Gastroesophageal sphincter (tissue), 4 donors: ENCODE data around the gene TMEM178B. TPM values are rescaled to one million over a fixed set of nuclear protein-coding genes. Genes with fewer than 3 reads are reported as not detected.

Experiments
- ATAC-seq: fragments of 150-250 bp; one replicate; pipeline ENCODE4 v1.9.1; 2016; ENCODE audit warnings: mild to moderate bottlenecking, moderate library complexity
- H3K27ac ChIP-seq, 4 donors: fragments of 200-600 bp; sonication (generic) in 3 of 4; 1 replicate in 3 of 4; 2 replicates in 1 of 4; pipeline ENCODE4 v1.5.1; 2016 to 2019
- H3K27me3 ChIP-seq: fragments of 200-600 bp; sonication (generic); one replicate; pipeline ENCODE4 v1.5.1; 2019
- H3K36me3 ChIP-seq, 2 donors: fragments of 200-600 bp; sonication (generic); one replicate each; pipeline ENCODE4 v1.5.1; 2019; ENCODE audit warnings: control low read depth in 1 of 2
- H3K4me1 ChIP-seq, 3 donors: fragments of 200-600 bp; sonication (generic); 1 replicate in 2 of 3; 2 replicates in 1 of 3; pipeline ENCODE4 v1.5.1; 2016 to 2019; ENCODE audit warnings: control low read depth in 2 of 3
- H3K4me3 ChIP-seq, 2 donors: fragments of 200-600 bp; sonication (generic); one replicate each; pipeline ENCODE4 v1.5.1; 2019; ENCODE audit warnings: mild to moderate bottlenecking in 1 of 2, moderate library complexity in 1 of 2
- H3K9me3 ChIP-seq, 3 donors: fragments of 200-600 bp; sonication (generic); one replicate each; pipeline ENCODE4 v1.5.1; 2017 to 2019; ENCODE audit warnings: control low read depth in 2 of 3
- EP300 ChIP-seq: sonication (generic); formaldehyde crosslinking; IDR thresholded peaks from one replicate; pipeline ENCODE4 v1.6.1; 2017; ENCODE audit warnings: antibody characterized with exemption, mild to moderate bottlenecking
- POLR2A ChIP-seq, 2 donors: fragments of 450-650 bp; IDR thresholded peaks; one replicate each; pipeline ENCODE4 v1.6.1; 2017; ENCODE audit warnings: antibody characterized with exemption in 2 of 2, mild to moderate bottlenecking in 2 of 2, moderate library complexity in 1 of 2
- POLR2AphosphoS5 ChIP-seq: sonication (generic); formaldehyde crosslinking; IDR thresholded peaks from one replicate; pipeline ENCODE4 v1.6.1; 2017; ENCODE audit warnings: antibody characterized with exemption
- WGBS, 2 donors: methylation state at CpG; one replicate each; pipeline ENCODE4 v1.1.5; 2018; ENCODE audit warnings: low coverage in 1 of 2; 5-methylcytosine and 5-hydroxymethylcytosine counted together
- total RNA-seq, 4 donors: library from RNA; depleted of rRNA; stranded (reverse); fragments of >200 nt; gene quantifications; one replicate each; pipeline ENCODE4 v1.1.0, GENCODE V29; 2016
- TF ChIP-seq, protein P1 (sequence below), 4 experiments: fragments of 200-600 bp in 2 of 4; fragments of 450-650 bp in 2 of 4; sonication (generic) in 1 of 4; IDR thresholded peaks; one replicate each; pipeline ENCODE4 v1.5.1; 2017 to 2019; ENCODE audit warnings: antibody characterized with exemption in 4 of 4, mild to moderate bottlenecking in 2 of 4, moderate library complexity in 2 of 4

The TMEM178B gene
- total RNA-seq, 4 donors from 2014 or later, result 0.62 to 1.4 (median 1.0) TPM

DNA sequence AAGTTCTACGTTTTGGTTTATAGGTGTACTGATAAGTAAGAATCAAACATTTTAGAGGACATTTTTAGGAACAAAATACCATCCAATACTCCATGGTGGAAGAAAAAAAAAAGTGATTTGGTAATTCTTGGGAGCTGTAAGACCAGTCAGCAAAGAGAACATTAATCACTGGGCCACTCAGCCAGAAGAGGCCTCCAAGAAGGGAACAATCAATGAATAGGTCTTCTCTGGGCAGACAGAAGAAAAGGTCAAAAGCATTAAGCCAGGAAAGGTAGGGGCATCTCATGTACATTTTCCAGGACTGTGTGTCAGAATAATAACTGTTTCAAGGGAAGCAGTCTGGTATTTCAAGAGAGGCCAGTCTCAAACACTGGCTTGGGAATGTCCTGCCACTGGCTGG, 286.9 kb downstream of the TMEM178B start:
- H3K27me3 ChIP-seq, result no peaks in the 10 kb centered on the region
- ATAC-seq, result no peak
- H3K9me3 ChIP-seq, result no peaks in the 10 kb centered on the region
- H3K4me1 ChIP-seq, result peaks cover 0 to 27% (median 7%) of the 10 kb centered on the region in 3 donors
- H3K4me3 ChIP-seq, result no peak overlapping the region
- H3K27ac ChIP-seq, result no peak overlapping the region
- WGBS, 2 donors, result 35 to 67% methylated on average over 1 of the region's 1 CpG
- no peak for TF ChIP-seq POLR2AphosphoS5
- TF ChIP-seq, protein P1, sequence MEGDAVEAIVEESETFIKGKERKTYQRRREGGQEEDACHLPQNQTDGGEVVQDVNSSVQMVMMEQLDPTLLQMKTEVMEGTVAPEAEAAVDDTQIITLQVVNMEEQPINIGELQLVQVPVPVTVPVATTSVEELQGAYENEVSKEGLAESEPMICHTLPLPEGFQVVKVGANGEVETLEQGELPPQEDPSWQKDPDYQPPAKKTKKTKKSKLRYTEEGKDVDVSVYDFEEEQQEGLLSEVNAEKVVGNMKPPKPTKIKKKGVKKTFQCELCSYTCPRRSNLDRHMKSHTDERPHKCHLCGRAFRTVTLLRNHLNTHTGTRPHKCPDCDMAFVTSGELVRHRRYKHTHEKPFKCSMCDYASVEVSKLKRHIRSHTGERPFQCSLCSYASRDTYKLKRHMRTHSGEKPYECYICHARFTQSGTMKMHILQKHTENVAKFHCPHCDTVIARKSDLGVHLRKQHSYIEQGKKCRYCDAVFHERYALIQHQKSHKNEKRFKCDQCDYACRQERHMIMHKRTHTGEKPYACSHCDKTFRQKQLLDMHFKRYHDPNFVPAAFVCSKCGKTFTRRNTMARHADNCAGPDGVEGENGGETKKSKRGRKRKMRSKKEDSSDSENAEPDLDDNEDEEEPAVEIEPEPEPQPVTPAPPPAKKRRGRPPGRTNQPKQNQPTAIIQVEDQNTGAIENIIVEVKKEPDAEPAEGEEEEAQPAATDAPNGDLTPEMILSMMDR (IDR thresholded peaks at IDR 0.05), result no peak
- H3K36me3 ChIP-seq, result no peaks in the 10 kb centered on the region

DNA sequence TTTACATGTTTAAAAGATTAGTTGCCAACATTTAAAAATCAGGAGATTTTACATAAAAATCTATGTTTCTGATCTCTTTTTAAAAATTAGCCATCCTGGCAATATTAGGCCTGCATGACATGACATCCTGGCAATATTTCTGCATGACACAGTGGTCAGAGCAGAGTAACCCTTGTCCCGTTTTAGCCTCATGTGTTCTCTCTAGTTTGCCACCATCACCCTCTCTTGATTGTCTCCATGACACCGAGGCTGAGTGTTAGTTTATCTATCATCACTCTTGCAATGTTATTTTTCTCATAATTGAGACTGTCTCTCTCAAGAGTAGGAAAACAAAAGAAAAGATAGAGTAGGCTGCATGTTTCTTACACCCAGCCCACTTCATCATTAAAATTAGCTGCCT, 287.6 kb downstream of the TMEM178B start:
- TF ChIP-seq, protein P1 (IDR thresholded peaks at IDR 0.05), result no peak
- TF ChIP-seq POLR2A (IDR thresholded peaks at IDR 0.05) (no peak), EP300 (no peak), POLR2AphosphoS5 (no peak)
- no peak for ATAC-seq
- Histone ChIP-seq H3K4me3 (no peak overlapping the region), H3K36me3 (no peaks in the 10 kb centered on the region), H3K4me1 (peaks cover 0 to 26% (median 8%) of the 10 kb centered on the region in 3 donors), H3K27ac (no peak overlapping the region), H3K9me3 (no peaks in the 10 kb centered on the region), H3K27me3 (no peaks in the 10 kb centered on the region)
- WGBS, 2 donors, result 48 to 80% methylated on average over 2 of the region's 2 CpGs

DNA sequence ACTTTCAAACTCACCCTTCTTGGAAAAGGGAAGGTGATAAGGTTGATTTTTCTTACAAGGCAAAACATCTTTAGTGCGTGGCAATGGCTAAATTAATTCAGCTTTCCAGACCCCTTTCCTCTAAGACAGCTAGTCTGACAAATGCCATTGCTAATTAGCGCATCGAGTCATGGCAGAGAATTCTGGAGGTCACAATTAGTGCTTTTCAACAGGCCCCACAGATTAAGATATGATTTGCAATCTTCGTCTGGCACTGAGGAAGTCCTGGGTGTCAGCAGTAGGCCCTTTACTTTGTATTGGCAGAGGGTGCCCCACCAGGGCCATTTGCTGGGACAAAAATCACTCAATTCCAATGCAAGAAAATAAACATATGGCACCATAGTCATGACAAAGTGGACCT, 288.1 kb downstream of the TMEM178B start:
- H3K9me3 ChIP-seq, result no peaks in the 10 kb centered on the region
- TF ChIP-seq, protein P1 (IDR thresholded peaks at IDR 0.05), result no peak
- TF ChIP-seq EP300 (no peak), POLR2A (IDR thresholded peaks at IDR 0.05) (no peak), POLR2AphosphoS5 (no peak)
- no peak overlapping the region for H3K27ac ChIP-seq
- no peaks in the 10 kb centered on the region for H3K27me3 ChIP-seq
- no peak overlapping the region for H3K4me3 ChIP-seq
- WGBS, 2 donors, result 76 to 79% methylated on average over 3 of the region's 4 CpGs
- no peak for ATAC-seq
- no peaks in the 10 kb centered on the region for H3K36me3 ChIP-seq
- peaks cover 0 to 25% (median 8%) of the 10 kb centered on the region in 3 donors for H3K4me1 ChIP-seq

DNA sequence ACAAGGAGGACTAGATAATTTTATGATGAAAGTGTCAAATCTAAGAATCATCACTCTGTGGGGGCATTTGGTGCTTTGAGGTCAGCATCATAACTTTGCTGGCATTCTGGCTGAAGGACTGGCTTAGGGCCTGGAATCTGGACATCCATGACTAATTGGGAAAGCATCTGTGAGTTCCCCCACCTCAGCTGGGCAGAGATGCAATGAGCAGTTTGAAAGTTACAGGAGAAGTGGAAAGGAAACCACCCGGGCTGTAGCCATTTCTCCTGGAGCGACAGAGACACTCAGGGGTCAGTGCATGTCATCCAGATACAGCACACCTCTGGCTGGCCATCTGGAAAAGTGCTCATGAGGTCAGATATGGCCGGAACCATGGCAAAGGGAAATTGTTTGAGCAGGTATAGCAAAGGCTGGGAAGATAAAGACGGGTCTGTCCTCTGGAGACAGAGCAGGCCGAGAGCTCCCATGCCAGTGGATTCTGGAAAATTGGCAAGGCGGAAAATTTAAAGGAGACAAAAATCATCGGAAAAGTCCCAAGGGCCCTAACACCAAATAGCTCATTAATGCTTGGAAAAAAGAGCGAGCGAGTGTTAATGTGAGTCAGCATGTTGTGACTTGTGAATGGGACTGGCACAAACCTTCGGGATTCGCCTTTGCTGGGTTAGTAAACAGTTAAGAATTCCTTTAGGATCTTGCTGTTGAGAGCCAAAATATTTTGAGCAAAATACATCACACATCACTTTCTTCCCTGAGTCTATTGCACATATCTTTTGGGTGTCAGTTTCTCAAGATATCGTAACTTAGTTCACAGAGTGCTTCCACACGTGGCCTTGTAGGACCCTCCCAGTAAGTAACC, 288.9 kb downstream of the TMEM178B start:
- ATAC-seq, result no peak

More for the DNA sequence above, 288.9 kb downstream of the TMEM178B start:
- Histone ChIP-seq H3K27ac (no peak overlapping the region), H3K4me3 (no peak overlapping the region), H3K27me3 (no peaks in the 10 kb centered on the region), H3K9me3 (no peaks in the 10 kb centered on the region), H3K4me1 (peaks cover 0 to 25% (median 8%) of the 10 kb centered on the region in 3 donors), H3K36me3 (no peaks in the 10 kb centered on the region)
- TF ChIP-seq POLR2A (IDR thresholded peaks at IDR 0.05) (no peak), EP300 (no peak), POLR2AphosphoS5 (no peak)
- TF ChIP-seq, protein P1 (IDR thresholded peaks at IDR 0.05), result no peak
- 52 to 69% methylated on average over 7 to 12 of the region's 13 CpGs for WGBS, 2 donors
